SU-DHL-6 (cell line): ENCODE measurements around the gene ZNF844.
"Not testable (repeated sequence)": the region's sequence is repeated elsewhere in the genome, so short reads cannot be mapped to it uniquely, and the experiment has no call there.

Experiments
- H2AFZ ChIP-seq: fragments of 200-600 bp; sonication (generic); 2 replicates; pipeline ENCODE4 v1.6.1; 2014; ENCODE audit warnings: low read depth, mild to moderate bottlenecking, moderate library complexity, mixed read lengths, antibody characterized with exemption, low read length; ENCODE audit not compliant: severe bottlenecking
- H3F3A ChIP-seq: fragments of 200-600 bp; shearing (Covaris generic); 2 replicates; pipeline ENCODE4 v1.6.0; 2016; ENCODE audit warnings: antibody characterized with exemption, mild to moderate bottlenecking; ENCODE audit not compliant: insufficient read depth
- H3K27ac ChIP-seq: fragments of 200-600 bp; sonication (generic); 2 replicates; pipeline ENCODE4 v1.5.1; 2016; ENCODE audit warnings: low read depth, mild to moderate bottlenecking, low read length, moderate library complexity, mixed read lengths
- H3K27me3 ChIP-seq: fragments of 200-600 bp; sonication (generic), shearing (Covaris generic); 2 replicates; pipeline ENCODE4 v1.6.0; 2014; ENCODE audit warnings: mild to moderate bottlenecking, low read length
- H3K36me3 ChIP-seq: fragments of 200-600 bp; sonication (generic); 2 replicates; pipeline ENCODE4 v1.6.1; 2014; ENCODE audit warnings: mild to moderate bottlenecking, low read length, mixed read lengths
- H3K4me2 ChIP-seq: fragments of 300-600, 200-600 bp; shearing (Covaris generic), sonication (generic); 2 replicates; pipeline ENCODE4 v1.6.0; 2014; ENCODE audit warnings: low read length, low read depth, mild to moderate bottlenecking; ENCODE audit not compliant: poor library complexity, severe bottlenecking
- H3K4me3 ChIP-seq: fragments of 200-600 bp; sonication (generic); 2 replicates; pipeline ENCODE4 v1.5.1; 2014; ENCODE audit warnings: antibody characterized with exemption, low read length, mild to moderate bottlenecking, mixed read lengths; ENCODE audit not compliant: insufficient read depth, poor library complexity, severe bottlenecking
- H3K79me2 ChIP-seq: fragments of 200-600 bp; sonication (generic); 2 replicates; pipeline ENCODE4 v1.6.1; 2014; ENCODE audit warnings: mild to moderate bottlenecking, low read length, moderate library complexity; ENCODE audit not compliant: insufficient read depth
- H3K9ac ChIP-seq: fragments of 200-600 bp; sonication (generic); 2 replicates; pipeline ENCODE4 v1.7.0; 2014; ENCODE audit warnings: mild to moderate bottlenecking, low read length
- H3K9me2 ChIP-seq: fragments of 200-600 bp; sonication (generic); replicated peaks from 2 replicates; pipeline ENCODE4 v1.6.1; 2014; ENCODE audit warnings: low read length; ENCODE audit not compliant: insufficient read depth
- H3K9me3 ChIP-seq: fragments of 200-600 bp; sonication (generic); 2 replicates; pipeline ENCODE4 v1.6.1; 2014; ENCODE audit warnings: low read length, mixed read lengths; ENCODE audit not compliant: insufficient read depth
- H4K20me1 ChIP-seq: fragments of 200-600 bp; sonication (generic); 2 replicates; pipeline ENCODE4 v1.6.1; 2014; ENCODE audit warnings: low read depth, mild to moderate bottlenecking, antibody characterized with exemption, low read length, moderate library complexity, mixed read lengths
- EZH2phosphoT487 ChIP-seq: fragments of 200-600 bp; sonication (generic), shearing (Covaris generic); conservative IDR thresholded peaks from 2 replicates; pipeline ENCODE4 v1.6.1; 2018; ENCODE audit warnings: mild to moderate bottlenecking, antibody characterized with exemption, low read length, moderate library complexity, mixed read lengths
- TF ChIP-seq, protein P1 (sequence below): fragments of 200-600 bp; sonication (generic); IDR thresholded peaks from one replicate; pipeline ENCODE4 v1.5.1; 2017; ENCODE audit warnings: antibody characterized with exemption, mild to moderate bottlenecking, low read length, moderate library complexity; ENCODE audit not compliant: insufficient read depth, poor library complexity, severe bottlenecking

Gene ZNF844

DNA sequence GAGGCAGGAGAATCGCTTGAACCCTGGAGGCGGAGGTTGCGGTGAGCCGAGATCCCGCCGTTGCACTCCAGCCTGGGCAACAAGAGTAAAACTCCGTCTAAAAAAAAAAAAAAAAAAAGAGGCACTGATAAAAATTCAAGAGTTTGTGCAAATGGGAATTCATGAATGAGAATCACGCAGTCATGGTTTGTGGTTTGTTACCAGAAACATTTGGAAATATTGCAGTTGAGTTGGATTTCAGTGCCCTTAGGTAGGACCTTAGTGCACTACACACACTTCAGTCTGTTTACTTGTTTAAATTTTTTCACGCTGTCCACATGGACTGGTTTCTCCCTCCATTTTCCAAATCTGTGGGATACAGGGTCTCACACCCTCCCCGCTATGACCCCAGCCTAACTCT, 28.4 kb downstream of the ZNF844 start:
- Histone ChIP-seq H3K4me3 (peak overlapping the region; percentile 84), H3K9ac (peak overlapping the region; percentile 78; the same call in 1 of the 2 replicates), H3K9me3 (no peaks in the 10 kb centered on the region), H3K4me2 (peak overlapping the region; percentile 64), H3K36me3 (no peaks in the 10 kb centered on the region), H3K9me2 (no peaks in the 10 kb centered on the region), H2AFZ (no peak overlapping the region), H3K27me3 (no peaks in the 10 kb centered on the region), H4K20me1 (no peaks in the 10 kb centered on the region), H3K27ac (no peak overlapping the region), H3K79me2 (no peaks in the 10 kb centered on the region), H3F3A (no peaks in the 10 kb centered on the region)
- TF ChIP-seq EZH2phosphoT487 = no peak
- TF ChIP-seq, protein P1, sequence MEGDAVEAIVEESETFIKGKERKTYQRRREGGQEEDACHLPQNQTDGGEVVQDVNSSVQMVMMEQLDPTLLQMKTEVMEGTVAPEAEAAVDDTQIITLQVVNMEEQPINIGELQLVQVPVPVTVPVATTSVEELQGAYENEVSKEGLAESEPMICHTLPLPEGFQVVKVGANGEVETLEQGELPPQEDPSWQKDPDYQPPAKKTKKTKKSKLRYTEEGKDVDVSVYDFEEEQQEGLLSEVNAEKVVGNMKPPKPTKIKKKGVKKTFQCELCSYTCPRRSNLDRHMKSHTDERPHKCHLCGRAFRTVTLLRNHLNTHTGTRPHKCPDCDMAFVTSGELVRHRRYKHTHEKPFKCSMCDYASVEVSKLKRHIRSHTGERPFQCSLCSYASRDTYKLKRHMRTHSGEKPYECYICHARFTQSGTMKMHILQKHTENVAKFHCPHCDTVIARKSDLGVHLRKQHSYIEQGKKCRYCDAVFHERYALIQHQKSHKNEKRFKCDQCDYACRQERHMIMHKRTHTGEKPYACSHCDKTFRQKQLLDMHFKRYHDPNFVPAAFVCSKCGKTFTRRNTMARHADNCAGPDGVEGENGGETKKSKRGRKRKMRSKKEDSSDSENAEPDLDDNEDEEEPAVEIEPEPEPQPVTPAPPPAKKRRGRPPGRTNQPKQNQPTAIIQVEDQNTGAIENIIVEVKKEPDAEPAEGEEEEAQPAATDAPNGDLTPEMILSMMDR = no peak

- H3K36me3 ChIP-seq = no peaks in the 10 kb centered on the region
- no peaks in the 10 kb centered on the region for H4K20me1 ChIP-seq
- TF ChIP-seq EZH2phosphoT487 = no peak
- no peaks in the 10 kb centered on the region for H3K79me2 ChIP-seq
- no peak overlapping the region for H3K4me3 ChIP-seq
- no peak overlapping the region for H3K4me2 ChIP-seq
- H3K9me2 ChIP-seq = no peaks in the 10 kb centered on the region
- no peaks in the 10 kb centered on the region for H3F3A ChIP-seq
- no peak overlapping the region for H2AFZ ChIP-seq
- no peaks in the 10 kb centered on the region for H3K9me3 ChIP-seq
- H3K9ac ChIP-seq = no peak overlapping the region
- no peaks in the 10 kb centered on the region for H3K27me3 ChIP-seq
- no peak overlapping the region for H3K27ac ChIP-seq
Measured at GRCh38 chr19:12093777-12094176, 29.2 kb downstream of the ZNF844 start.

- TF ChIP-seq, protein P1 = no peak
- TF ChIP-seq EZH2phosphoT487 = no peak
- H3K27ac ChIP-seq = no peak overlapping the region
- H3K4me3 ChIP-seq = no peak overlapping the region
- no peaks in the 10 kb centered on the region for H3K9me3 ChIP-seq
- H3K9ac ChIP-seq = no peak overlapping the region
- H3K27me3 ChIP-seq = no peaks in the 10 kb centered on the region
- no peak overlapping the region for H3K4me2 ChIP-seq
- H4K20me1 ChIP-seq = no peaks in the 10 kb centered on the region
- H3K79me2 ChIP-seq = no peaks in the 10 kb centered on the region
- H3F3A ChIP-seq = no peaks in the 10 kb centered on the region
- no peak overlapping the region for H2AFZ ChIP-seq
- no peaks in the 10 kb centered on the region for H3K36me3 ChIP-seq
- no peaks in the 10 kb centered on the region for H3K9me2 ChIP-seq
Measured at GRCh38 chr19:12095111-12095790, 30.7 kb downstream of the ZNF844 start.

- TF ChIP-seq, protein P1 = no peak
- TF ChIP-seq EZH2phosphoT487 = no peak
- H3K9ac ChIP-seq = no peak overlapping the region
- no peaks in the 10 kb centered on the region for H3K36me3 ChIP-seq
Measured at GRCh38 chr19:12098040-12098439, 33.5 kb downstream of the ZNF844 start.

GRCh38 chr19:12103909-12104308, 39.4 kb downstream of the ZNF844 start:
- not testable (repeated sequence) for H4K20me1 ChIP-seq, H2AFZ ChIP-seq, H3K9ac ChIP-seq, H3K27ac ChIP-seq, H3K79me2 ChIP-seq, H3K4me3 ChIP-seq, H3K9me3 ChIP-seq, H3K36me3 ChIP-seq, H3F3A ChIP-seq, H3K4me2 ChIP-seq, H3K27me3 ChIP-seq, H3K9me2 ChIP-seq

More at GRCh38 chr19:12098040-12098439, 33.5 kb downstream of the ZNF844 start:
- Histone ChIP-seq H4K20me1 (no peaks in the 10 kb centered on the region), H3K4me3 (no peak overlapping the region), H3K9me2 (no peaks in the 10 kb centered on the region), H2AFZ (no peak overlapping the region), H3K4me2 (no peak overlapping the region), H3F3A (no peaks in the 10 kb centered on the region), H3K9me3 (no peaks in the 10 kb centered on the region), H3K79me2 (no peaks in the 10 kb centered on the region), H3K27ac (no peak overlapping the region), H3K27me3 (no peaks in the 10 kb centered on the region)
